Glutamatergic neuron (in vitro differentiated cells): ENCODE results near the gene RNF5. TPM values are rescaled to one million over a fixed set of nuclear protein-coding genes. Genes with fewer than 3 reads are reported as not detected.

Experiments used
- DNase-seq: peaks from one replicate; pipeline ENCODE4 v3.0.0; 2022
- H3K27ac Mint-ChIP-seq: one replicate; pipeline ENCODE4 v1.8.0; 2020; ENCODE audit warnings: mild to moderate bottlenecking, mixed read lengths, inconsistent platforms; ENCODE audit not compliant: unreplicated experiment
- H3K27me3 Mint-ChIP-seq: one replicate; pipeline ENCODE4 v1.8.0; 2020; ENCODE audit warnings: mild to moderate bottlenecking, moderate library complexity, mixed read lengths, inconsistent platforms; ENCODE audit not compliant: unreplicated experiment
- H3K36me3 Mint-ChIP-seq: one replicate; pipeline ENCODE4 v1.8.0; 2020; ENCODE audit warnings: mild to moderate bottlenecking, mixed read lengths, inconsistent platforms; ENCODE audit not compliant: unreplicated experiment
- H3K4me1 Mint-ChIP-seq: one replicate; pipeline ENCODE4 v1.8.0; 2020; ENCODE audit warnings: mild to moderate bottlenecking, low read depth, mixed read lengths, inconsistent platforms; ENCODE audit not compliant: unreplicated experiment
- H3K4me3 Mint-ChIP-seq: one replicate; pipeline ENCODE4 v1.8.0; 2020; ENCODE audit warnings: mild to moderate bottlenecking, mixed read lengths, inconsistent platforms; ENCODE audit not compliant: unreplicated experiment
- H3K9me3 Mint-ChIP-seq: one replicate; pipeline ENCODE4 v1.8.0; 2020; ENCODE audit warnings: mild to moderate bottlenecking, moderate library complexity, mixed read lengths, inconsistent platforms; ENCODE audit not compliant: unreplicated experiment
- total RNA-seq: library from RNA; stranded (reverse); fragmentation: NEBNext Ultra II Directional; extraction: Animal tissue kit (Norgen Biotek cat#: 25700); gene quantifications from one replicate; pipeline ENCODE4 v1.2.1, GENCODE V29; 2021; ENCODE audit not compliant: unreplicated experiment
- TF ChIP-seq, protein P1 (sequence below): fragments of 200-600 bp; sonication (generic); IDR thresholded peaks from one replicate; pipeline ENCODE4 v1.5.0; 2021; ENCODE audit not compliant: partially characterized antibody, unreplicated experiment

The RNF5 gene
- total RNA-seq, 1 donor from 2014 or later: 103 TPM

DNA sequence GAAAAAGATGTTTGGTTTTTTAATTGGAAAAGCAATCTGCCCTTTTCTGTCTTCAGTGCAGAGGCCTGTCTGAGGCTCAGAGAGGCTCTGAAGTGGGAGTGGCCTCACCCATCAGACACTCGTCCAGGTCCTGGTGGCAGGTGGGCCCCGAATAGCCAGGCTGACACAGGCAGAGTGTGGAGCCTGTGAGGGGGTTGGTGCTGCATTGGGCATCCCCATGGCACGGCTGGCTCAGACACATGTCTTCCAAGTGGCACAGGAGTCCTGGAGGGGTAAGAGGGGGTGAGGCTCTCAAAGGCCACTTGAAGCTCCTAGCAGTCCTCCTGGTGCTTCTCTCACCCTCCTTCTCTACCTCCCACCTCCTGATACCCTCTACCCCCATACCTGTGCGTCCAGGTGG lies 41.8 kb downstream of the RNF5 start:
- Mint-ChIP-seq H3K27ac (no peak overlapping the region), H3K9me3 (peaks cover 4% of the 10 kb centered on the region), H3K36me3 (peaks cover 3% of the 10 kb centered on the region), H3K27me3 (peaks cover 6% of the 10 kb centered on the region), H3K4me3 (no peak overlapping the region), H3K4me1 (no peaks in the 10 kb centered on the region)
- TF ChIP-seq, protein P1, sequence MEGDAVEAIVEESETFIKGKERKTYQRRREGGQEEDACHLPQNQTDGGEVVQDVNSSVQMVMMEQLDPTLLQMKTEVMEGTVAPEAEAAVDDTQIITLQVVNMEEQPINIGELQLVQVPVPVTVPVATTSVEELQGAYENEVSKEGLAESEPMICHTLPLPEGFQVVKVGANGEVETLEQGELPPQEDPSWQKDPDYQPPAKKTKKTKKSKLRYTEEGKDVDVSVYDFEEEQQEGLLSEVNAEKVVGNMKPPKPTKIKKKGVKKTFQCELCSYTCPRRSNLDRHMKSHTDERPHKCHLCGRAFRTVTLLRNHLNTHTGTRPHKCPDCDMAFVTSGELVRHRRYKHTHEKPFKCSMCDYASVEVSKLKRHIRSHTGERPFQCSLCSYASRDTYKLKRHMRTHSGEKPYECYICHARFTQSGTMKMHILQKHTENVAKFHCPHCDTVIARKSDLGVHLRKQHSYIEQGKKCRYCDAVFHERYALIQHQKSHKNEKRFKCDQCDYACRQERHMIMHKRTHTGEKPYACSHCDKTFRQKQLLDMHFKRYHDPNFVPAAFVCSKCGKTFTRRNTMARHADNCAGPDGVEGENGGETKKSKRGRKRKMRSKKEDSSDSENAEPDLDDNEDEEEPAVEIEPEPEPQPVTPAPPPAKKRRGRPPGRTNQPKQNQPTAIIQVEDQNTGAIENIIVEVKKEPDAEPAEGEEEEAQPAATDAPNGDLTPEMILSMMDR: no peak
- no peak for DNase-seq

DNA sequence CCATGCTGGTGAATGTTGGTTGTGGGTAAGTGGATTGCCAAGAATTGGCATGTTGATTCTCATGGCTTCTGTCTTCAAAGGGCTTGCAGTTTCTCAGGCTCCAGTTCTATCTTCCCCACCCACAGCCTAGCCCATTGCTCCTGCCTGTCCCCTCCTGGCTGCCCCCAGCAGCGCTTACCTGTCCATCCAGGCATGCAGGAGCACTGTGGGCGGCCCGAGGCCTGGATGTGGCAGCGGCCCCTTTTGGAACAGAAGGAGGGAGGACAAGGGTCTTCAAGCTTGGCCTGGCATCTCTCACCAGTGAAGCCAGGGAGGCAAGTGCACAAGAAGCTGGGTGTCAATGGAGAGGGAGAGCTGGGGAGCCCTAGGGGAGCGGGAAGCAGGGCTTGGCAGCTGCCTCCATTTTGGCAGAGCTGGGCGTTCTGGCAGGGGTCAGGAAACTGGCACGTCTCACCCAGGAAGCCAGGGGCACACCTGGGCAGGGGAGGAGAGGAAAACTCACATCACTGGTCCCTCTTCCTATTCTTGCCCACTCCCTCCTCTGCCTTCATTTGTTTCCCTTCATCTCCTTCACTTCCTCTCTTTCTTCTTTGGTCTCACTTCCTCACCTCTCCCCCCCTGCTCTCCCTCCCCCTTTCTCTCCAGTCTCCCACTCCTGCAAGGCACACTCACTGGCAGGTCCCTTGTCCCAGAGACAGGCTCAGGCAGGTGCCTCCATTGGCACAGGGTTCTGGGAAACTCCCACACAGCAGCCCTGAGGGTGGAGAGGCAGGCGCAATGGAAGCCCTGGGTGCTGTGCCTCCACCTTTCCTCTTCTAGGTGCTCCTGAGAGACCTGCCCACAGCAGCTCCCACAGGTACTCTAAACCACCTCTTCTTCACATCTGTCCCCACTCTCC lies 44.4 kb downstream of the RNF5 start:
- Mint-ChIP-seq H3K36me3 (peaks cover under 1% of the 10 kb centered on the region), H3K4me3 (no peak overlapping the region), H3K4me1 (no peaks in the 10 kb centered on the region), H3K27me3 (peaks cover 4% of the 10 kb centered on the region), H3K27ac (no peak overlapping the region), H3K9me3 (peaks cover 4% of the 10 kb centered on the region)
- TF ChIP-seq, protein P1: no peak
- no peak for DNase-seq

DNA sequence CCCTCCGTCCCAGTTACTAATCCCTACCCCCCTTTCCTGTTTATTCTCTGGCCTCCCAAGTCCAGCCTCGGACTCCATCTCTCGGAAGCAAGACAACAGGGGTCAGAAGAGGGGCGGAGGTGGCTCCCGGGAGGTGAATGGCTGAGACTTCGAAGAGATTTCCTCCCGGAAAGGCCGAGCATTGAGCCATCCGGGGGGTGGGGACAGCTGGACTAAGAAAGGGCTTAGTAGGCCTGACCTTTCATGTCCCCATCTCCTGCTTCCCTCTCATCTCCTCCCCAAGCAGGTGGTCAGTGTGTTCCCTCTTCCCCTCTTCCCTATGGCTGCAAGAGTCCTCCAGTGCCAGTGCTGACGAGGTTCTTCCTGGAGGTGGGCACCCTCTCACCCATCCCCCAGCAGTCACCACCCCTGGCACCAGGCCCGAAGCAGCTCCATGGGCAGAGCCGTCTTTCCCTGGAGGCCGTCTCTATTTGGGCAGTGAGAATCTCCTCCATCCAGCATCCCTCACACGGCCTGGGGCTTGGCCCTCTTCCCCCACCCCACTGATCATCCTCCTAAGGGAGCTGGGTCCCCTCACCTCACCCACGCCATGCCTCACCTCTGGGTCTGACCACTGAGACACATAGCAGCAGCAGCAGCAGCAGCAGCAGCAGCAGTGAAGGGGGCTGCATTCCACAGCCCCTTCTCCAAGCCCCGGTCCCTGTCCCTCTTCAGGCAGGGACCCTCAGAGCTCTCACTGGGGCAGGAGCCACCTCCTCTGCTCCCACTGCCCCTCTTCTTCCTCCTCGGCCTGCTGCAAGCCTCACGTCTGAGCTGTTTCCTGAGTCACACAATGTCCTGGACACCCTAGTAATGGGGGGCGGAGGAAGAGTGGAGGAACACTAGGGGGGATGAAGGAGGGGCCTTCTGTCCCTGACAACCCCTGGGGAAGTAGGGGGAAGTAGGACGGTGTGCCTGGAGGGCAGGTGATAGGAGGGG lies 45.3 kb downstream of the RNF5 start, which contains the start of gene NOTCH4:
NOTCH4 (minus strand) TSS at position 810 of the 978 bp plus-strand sequence; CDS start at position 671, 139 bp downstream.
- H3K36me3 Mint-ChIP-seq: no peaks in the 10 kb centered on the region
- no peak for DNase-seq
- peaks cover 4% of the 10 kb centered on the region for H3K9me3 Mint-ChIP-seq
- H3K4me3 Mint-ChIP-seq: no peak within 1 kb of the TSS
- peaks cover 4% of the 10 kb centered on the region for H3K27me3 Mint-ChIP-seq
- H3K4me1 Mint-ChIP-seq: no peaks in the 10 kb centered on the region
- no peak within 1 kb of the TSS for H3K27ac Mint-ChIP-seq
- TF ChIP-seq, protein P1: no peak

DNA sequence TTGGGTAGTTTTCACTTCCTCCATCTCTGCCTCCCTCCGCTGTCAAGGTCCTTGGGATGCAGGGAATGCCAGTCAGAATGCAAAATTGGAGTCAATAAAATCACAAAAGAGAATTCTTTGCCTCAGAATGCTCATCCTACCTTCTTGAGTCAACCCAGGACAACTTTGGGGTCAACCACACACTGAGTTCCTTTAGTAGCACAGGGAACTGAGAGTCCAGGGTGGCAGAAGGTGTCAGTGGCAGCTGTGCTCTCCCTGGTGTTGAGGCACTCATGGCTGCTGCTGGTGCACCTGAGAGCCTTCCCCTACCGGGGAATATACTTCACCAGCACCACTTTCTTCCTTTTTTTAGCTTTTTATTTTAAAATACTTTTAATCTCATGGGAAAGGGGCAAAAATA lies 46.5 kb downstream of the RNF5 start:
- TF ChIP-seq, protein P1: no peak
- Mint-ChIP-seq H3K4me3 (no peak overlapping the region), H3K27ac (no peak overlapping the region), H3K9me3 (peaks cover 2% of the 10 kb centered on the region), H3K4me1 (no peaks in the 10 kb centered on the region), H3K27me3 (peaks cover 7% of the 10 kb centered on the region), H3K36me3 (no peaks in the 10 kb centered on the region)
- DNase-seq: no peak
